ENCODE data around the gene ASAP3.

DNA sequence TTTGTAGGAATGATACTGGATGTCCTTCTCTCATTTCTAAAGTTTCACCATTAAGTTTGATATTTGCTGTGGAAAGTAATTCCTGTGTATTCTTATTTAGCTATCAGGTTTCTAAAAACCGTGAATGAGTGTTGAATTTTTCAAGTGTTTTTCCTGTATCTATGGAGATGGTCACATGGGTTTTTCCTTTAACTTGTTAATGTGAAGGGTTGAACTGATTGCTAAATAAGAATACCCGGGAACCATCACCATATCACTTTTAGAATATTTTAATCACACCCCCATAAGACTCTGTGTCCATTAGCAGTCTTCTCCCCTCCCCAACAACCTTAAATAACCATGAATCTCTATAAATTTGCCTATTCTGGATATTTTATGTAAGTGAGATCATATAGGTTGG lies 16.5 kb upstream of the ASAP3 start:
- no peak for TF ChIP-seq POLR2AphosphoS5 (IDR thresholded peaks at IDR 0.05; ENCODE audit: borderline replicate concordance, low read depth, low read length)
- TF ChIP-seq EZH2 (IDR thresholded peaks at IDR 0.05), result no peak
- TF ChIP-seq FOXP2 (optimal IDR thresholded peaks at IDR 0.05; ENCODE audit: control extremely low read depth, extremely low read length, insufficient read depth), result no peak

Data from SK-N-MC (cell line).